SK-N-SH treated with all-trans-retinoic acid at 6 μM for 48 hours (cell line): ENCODE results near the gene MPHOSPH8.

Experiments used
- ARNTL ChIP-seq: fragments of 450-650 bp; formaldehyde crosslinking; IDR thresholded peaks from 2 replicates; pipeline ENCODE4 v1.5.0; 2020; ENCODE audit warnings: low read depth, mild to moderate bottlenecking, moderate library complexity, borderline replicate concordance
- BACH2 ChIP-seq: fragments of 250-450 bp; sonication (Bioruptor Pico); IDR thresholded peaks from 2 replicates; pipeline ENCODE4 v1.9.0; 2021; ENCODE audit warnings: mild to moderate bottlenecking, borderline replicate concordance
- CREB5 ChIP-seq: fragments of 250-450 bp; sonication (Bioruptor Pico); IDR thresholded peaks from 2 replicates; pipeline ENCODE4 v1.5.1; 2020; ENCODE audit warnings: low read depth, mild to moderate bottlenecking, moderate library complexity
- CSDC2 ChIP-seq: fragments of 250-450 bp; sonication (Bioruptor Pico); IDR thresholded peaks from 2 replicates; pipeline ENCODE4 v1.5.0; 2020; ENCODE audit warnings: mild to moderate bottlenecking, moderate library complexity
- PPARA ChIP-seq: fragments of 250-450 bp; sonication (Bioruptor Pico); IDR thresholded peaks from 2 replicates; pipeline ENCODE4 v1.5.0; 2020; ENCODE audit warnings: mild to moderate bottlenecking, borderline replicate concordance
- TOX ChIP-seq: fragments of 250-450 bp; sonication (Bioruptor Pico); IDR thresholded peaks from 2 replicates; pipeline ENCODE4 v1.8.0; 2021; ENCODE audit warnings: mild to moderate bottlenecking, moderate library complexity, borderline replicate concordance
- ZFP30 ChIP-seq: fragments of 450-650 bp; formaldehyde crosslinking; IDR thresholded peaks from 2 replicates; pipeline ENCODE4 v1.5.0; 2022; ENCODE audit warnings: mild to moderate bottlenecking, moderate library complexity
- ZNF70 ChIP-seq: fragments of 450-650 bp; formaldehyde crosslinking; IDR thresholded peaks from 2 replicates; pipeline ENCODE4 v1.5.0; 2020; ENCODE audit warnings: mild to moderate bottlenecking, moderate library complexity
- TF ChIP-seq, protein P1 (sequence below): fragments of 250-450 bp; sonication (Bioruptor Pico); IDR thresholded peaks from 2 replicates; pipeline ENCODE4 v1.8.0; 2020; ENCODE audit warnings: mild to moderate bottlenecking, moderate library complexity, borderline replicate concordance
- TF ChIP-seq, protein P2 (sequence below): fragments of 250-450 bp; sonication (Bioruptor Pico); IDR thresholded peaks from 2 replicates; pipeline ENCODE4 v1.5.0; 2020; ENCODE audit warnings: mild to moderate bottlenecking, moderate library complexity

GRCh38 chr13:19643652-19644051 lies 10.2 kb downstream of the MPHOSPH8 start:
- TF ChIP-seq, protein P1, sequence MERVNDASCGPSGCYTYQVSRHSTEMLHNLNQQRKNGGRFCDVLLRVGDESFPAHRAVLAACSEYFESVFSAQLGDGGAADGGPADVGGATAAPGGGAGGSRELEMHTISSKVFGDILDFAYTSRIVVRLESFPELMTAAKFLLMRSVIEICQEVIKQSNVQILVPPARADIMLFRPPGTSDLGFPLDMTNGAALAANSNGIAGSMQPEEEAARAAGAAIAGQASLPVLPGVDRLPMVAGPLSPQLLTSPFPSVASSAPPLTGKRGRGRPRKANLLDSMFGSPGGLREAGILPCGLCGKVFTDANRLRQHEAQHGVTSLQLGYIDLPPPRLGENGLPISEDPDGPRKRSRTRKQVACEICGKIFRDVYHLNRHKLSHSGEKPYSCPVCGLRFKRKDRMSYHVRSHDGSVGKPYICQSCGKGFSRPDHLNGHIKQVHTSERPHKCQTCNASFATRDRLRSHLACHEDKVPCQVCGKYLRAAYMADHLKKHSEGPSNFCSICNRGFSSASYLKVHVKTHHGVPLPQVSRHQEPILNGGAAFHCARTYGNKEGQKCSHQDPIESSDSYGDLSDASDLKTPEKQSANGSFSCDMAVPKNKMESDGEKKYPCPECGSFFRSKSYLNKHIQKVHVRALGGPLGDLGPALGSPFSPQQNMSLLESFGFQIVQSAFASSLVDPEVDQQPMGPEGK (CRISPR knock-in tag), result no peak
- no peak for TF ChIP-seq ZNF70 (CRISPR knock-in tag)
- TF ChIP-seq ARNTL (CRISPR knock-in tag), result no peak
- TF ChIP-seq BACH2 (CRISPR knock-in tag), result no peak
- no peak for TF ChIP-seq PPARA
- no peak for TF ChIP-seq CSDC2
- no peak for TF ChIP-seq TOX (CRISPR knock-in tag)
- TF ChIP-seq CREB5 (CRISPR knock-in tag), result no peak
- TF ChIP-seq, protein P2, sequence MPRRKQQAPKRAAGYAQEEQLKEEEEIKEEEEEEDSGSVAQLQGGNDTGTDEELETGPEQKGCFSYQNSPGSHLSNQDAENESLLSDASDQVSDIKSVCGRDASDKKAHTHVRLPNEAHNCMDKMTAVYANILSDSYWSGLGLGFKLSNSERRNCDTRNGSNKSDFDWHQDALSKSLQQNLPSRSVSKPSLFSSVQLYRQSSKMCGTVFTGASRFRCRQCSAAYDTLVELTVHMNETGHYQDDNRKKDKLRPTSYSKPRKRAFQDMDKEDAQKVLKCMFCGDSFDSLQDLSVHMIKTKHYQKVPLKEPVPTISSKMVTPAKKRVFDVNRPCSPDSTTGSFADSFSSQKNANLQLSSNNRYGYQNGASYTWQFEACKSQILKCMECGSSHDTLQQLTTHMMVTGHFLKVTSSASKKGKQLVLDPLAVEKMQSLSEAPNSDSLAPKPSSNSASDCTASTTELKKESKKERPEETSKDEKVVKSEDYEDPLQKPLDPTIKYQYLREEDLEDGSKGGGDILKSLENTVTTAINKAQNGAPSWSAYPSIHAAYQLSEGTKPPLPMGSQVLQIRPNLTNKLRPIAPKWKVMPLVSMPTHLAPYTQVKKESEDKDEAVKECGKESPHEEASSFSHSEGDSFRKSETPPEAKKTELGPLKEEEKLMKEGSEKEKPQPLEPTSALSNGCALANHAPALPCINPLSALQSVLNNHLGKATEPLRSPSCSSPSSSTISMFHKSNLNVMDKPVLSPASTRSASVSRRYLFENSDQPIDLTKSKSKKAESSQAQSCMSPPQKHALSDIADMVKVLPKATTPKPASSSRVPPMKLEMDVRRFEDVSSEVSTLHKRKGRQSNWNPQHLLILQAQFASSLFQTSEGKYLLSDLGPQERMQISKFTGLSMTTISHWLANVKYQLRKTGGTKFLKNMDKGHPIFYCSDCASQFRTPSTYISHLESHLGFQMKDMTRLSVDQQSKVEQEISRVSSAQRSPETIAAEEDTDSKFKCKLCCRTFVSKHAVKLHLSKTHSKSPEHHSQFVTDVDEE, result no peak
- TF ChIP-seq ZFP30 (CRISPR knock-in tag), result no peak
